Nucleus accumbens (tissue), 56 donors: ENCODE measurements around the gene DIABLO.
"Not testable (repeated sequence)": the region's sequence is repeated elsewhere in the genome, so short reads cannot be mapped to it uniquely, and the experiment has no call there.

Experiments
- DNase-seq, 56 donors: peaks; one replicate each; lab custom pipeline; 2025; lab: John Stamatoyannopoulos, UW

Gene DIABLO

GRCh38 chr12:122190842-122191668, 34.8 kb downstream of the DIABLO start:
- DNase-seq, result peak in 12 of 56 donors; percentile 3 to 27 (median 11)

GRCh38 chr12:122189626-122190475, 36.0 kb downstream of the DIABLO start:
- DNase-seq, result no peak

- DNase-seq, result no peak
These were observed 38.4 kb downstream of the DIABLO start for GRCh38 chr12:122187466-122187865.

GRCh38 chr12:122185494-122186082, 40.3 kb downstream of the DIABLO start:
- DNase-seq, result no peak

GRCh38 chr12:122185079-122185478, 40.8 kb downstream of the DIABLO start:
- DNase-seq, result no peak

- DNase-seq, result no peak
These were observed 41.3 kb downstream of the DIABLO start for GRCh38 chr12:122184517-122184916.

- DNase-seq, result no peak
These were observed 42.3 kb downstream of the DIABLO start for GRCh38 chr12:122183588-122183940.

- DNase-seq, result peak in 11 of 56 donors; percentile 9 to 71 (median 28)
These were observed 42.8 kb downstream of the DIABLO start, which contains the start of gene LRRC43 for GRCh38 chr12:122182887-122183587. Gene LRRC43 (plus strand): TSS chr12:122183123. CDS start chr12:122183145, 22 bp downstream.

- not testable (repeated sequence) for DNase-seq
These were observed 49.4 kb downstream of the DIABLO start for GRCh38 chr12:122176473-122176872.

GRCh38 chr12:122174155-122174845, 51.6 kb downstream of the DIABLO start, which contains the start of gene IL31:
Gene IL31 (minus strand): TSS chr12:122174221. CDS start chr12:122174172, 49 bp downstream.
- DNase-seq, result no peak

- DNase-seq, result no peak
These were observed 53.5 kb downstream of the DIABLO start for GRCh38 chr12:122172262-122172939.

- DNase-seq, result no peak
These were observed 54.5 kb downstream of the DIABLO start for GRCh38 chr12:122171399-122171798.

- no peak for DNase-seq
These were observed 57.4 kb downstream of the DIABLO start for GRCh38 chr12:122168492-122168891.

- no peak for DNase-seq
These were observed 58.4 kb downstream of the DIABLO start for GRCh38 chr12:122167356-122167925.

- DNase-seq, result no peak
These were observed 59.2 kb downstream of the DIABLO start for GRCh38 chr12:122166422-122167349.

- no peak for DNase-seq
These were observed 62.9 kb downstream of the DIABLO start for GRCh38 chr12:122162976-122163375.

GRCh38 chr12:122161682-122162081, 64.2 kb downstream of the DIABLO start:
- DNase-seq, result no peak

GRCh38 chr12:122160761-122161160, 65.1 kb downstream of the DIABLO start:
- no peak for DNase-seq
